HFFc6 (cell line): Measurements from ENCODE around the gene STOM. TPM values are rescaled to one million over a fixed set of nuclear protein-coding genes. Genes with fewer than 3 reads are reported as not detected.

Experiments used
- DNase-seq: peaks from one replicate; pipeline ENCODE4 v3.0.0-alpha.2; 2018
- H3K27ac Mint-ChIP-seq: 2 replicates; pipeline ENCODE4 v1.8.0; 2020; ENCODE audit warnings: mild to moderate bottlenecking, mixed read lengths
- H3K27me3 Mint-ChIP-seq: 2 replicates; pipeline ENCODE4 v1.8.0; 2021; ENCODE audit warnings: mild to moderate bottlenecking, moderate library complexity, mixed read lengths; ENCODE audit not compliant: insufficient read depth
- H3K36me3 Mint-ChIP-seq: 2 replicates; pipeline ENCODE4 v1.8.0; 2021; ENCODE audit warnings: low read depth, mixed read lengths
- H3K4me1 Mint-ChIP-seq: 2 replicates; pipeline ENCODE4 v1.8.0; 2020; ENCODE audit warnings: low read depth, mixed read lengths
- H3K4me3 Mint-ChIP-seq: 2 replicates; pipeline ENCODE4 v1.8.0; 2020; ENCODE audit warnings: mild to moderate bottlenecking, moderate library complexity, mixed read lengths
- H3K9me3 Mint-ChIP-seq: 2 replicates; pipeline ENCODE4 v1.8.0; 2020; ENCODE audit warnings: mild to moderate bottlenecking, mixed read lengths
- CTCF ChIP-seq: fragments of 200-600 bp; sonication (generic); IDR thresholded peaks from 2 replicates; pipeline ENCODE4 v1.5.0; 2021; ENCODE audit warnings: antibody characterized with exemption, mild to moderate bottlenecking
- total RNA-seq, 6 experiments: library from RNA; stranded (reverse); fragmentation: NEBNext Ultra II Directional; extraction: Animal tissue kit (Norgen Biotek cat#: 25700); gene quantifications; 2 replicates in 1 of 6; 3 replicates in 5 of 6; pipeline ENCODE4 v1.2.3, GENCODE V29; 2021

The STOM gene
- total RNA-seq, 6 experiments from 2014 or later: 85.4 to 151 (median 138) TPM

GRCh38 chr9:121331992-121332685 is 37.9 kb downstream of the STOM start:
- Mint-ChIP-seq H3K4me1 (peaks cover 43% of the 10 kb centered on the region), H3K9me3 (no peaks in the 10 kb centered on the region), H3K27ac (peak overlapping the region; percentile 76), H3K27me3 (peaks cover 14% of the 10 kb centered on the region), H3K4me3 (no peak overlapping the region; the same call in 1 of the 2 replicates), H3K36me3 (peaks cover 78% of the 10 kb centered on the region)
- DNase-seq: peak; percentile 57
- TF ChIP-seq CTCF: peak; percentile 73

- Mint-ChIP-seq H3K27ac (peak overlapping the region; percentile 76), H3K9me3 (no peaks in the 10 kb centered on the region), H3K36me3 (peaks cover 76% of the 10 kb centered on the region), H3K27me3 (peaks cover 14% of the 10 kb centered on the region), H3K4me1 (peaks cover 45% of the 10 kb centered on the region), H3K4me3 (no peak overlapping the region; the same call in 1 of the 2 replicates)
- DNase-seq: no peak
- no peak for TF ChIP-seq CTCF
Observed at GRCh38 chr9:121331549-121331948, 38.5 kb downstream of the STOM start.

- no peak for DNase-seq
- peaks cover 77% of the 10 kb centered on the region for H3K36me3 Mint-ChIP-seq
- no peaks in the 10 kb centered on the region for H3K9me3 Mint-ChIP-seq
- no peak for TF ChIP-seq CTCF
- peak overlapping the region; percentile 16; the same call in 1 of the 2 replicates for H3K27ac Mint-ChIP-seq
- H3K4me3 Mint-ChIP-seq: no peak overlapping the region
- peaks cover 54% of the 10 kb centered on the region for H3K4me1 Mint-ChIP-seq
- peaks cover 16% of the 10 kb centered on the region for H3K27me3 Mint-ChIP-seq
Observed at GRCh38 chr9:121328876-121329681, 41.0 kb downstream of the STOM start.

DNA sequence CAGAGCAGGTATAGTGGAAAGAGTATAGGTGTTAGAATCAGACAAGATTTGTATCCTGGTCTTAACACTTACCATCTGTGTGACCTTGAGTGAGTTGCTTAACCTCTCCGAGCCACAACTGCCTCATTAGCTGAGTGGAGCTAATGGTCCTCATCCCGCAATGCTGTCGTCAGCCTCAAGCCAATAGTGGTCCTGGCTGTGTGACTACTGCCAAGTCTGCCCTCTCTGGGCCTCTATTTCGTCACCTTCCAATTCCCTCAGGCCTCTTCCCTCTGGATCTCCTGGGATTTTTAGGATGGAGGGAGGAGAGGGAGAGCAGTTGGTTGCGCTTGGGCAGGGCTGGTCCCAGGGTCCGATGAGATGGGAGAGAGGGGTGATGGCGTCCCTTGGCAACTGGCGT is 41.6 kb downstream of the STOM start:
- no peaks in the 10 kb centered on the region for H3K9me3 Mint-ChIP-seq
- no peak for TF ChIP-seq CTCF
- H3K27ac Mint-ChIP-seq: peak overlapping the region; percentile 16; the same call in 1 of the 2 replicates
- no peak overlapping the region for H3K4me3 Mint-ChIP-seq
- no peak for DNase-seq
- peaks cover 78% of the 10 kb centered on the region for H3K36me3 Mint-ChIP-seq
- H3K27me3 Mint-ChIP-seq: peaks cover 16% of the 10 kb centered on the region
- peaks cover 54% of the 10 kb centered on the region for H3K4me1 Mint-ChIP-seq

DNA sequence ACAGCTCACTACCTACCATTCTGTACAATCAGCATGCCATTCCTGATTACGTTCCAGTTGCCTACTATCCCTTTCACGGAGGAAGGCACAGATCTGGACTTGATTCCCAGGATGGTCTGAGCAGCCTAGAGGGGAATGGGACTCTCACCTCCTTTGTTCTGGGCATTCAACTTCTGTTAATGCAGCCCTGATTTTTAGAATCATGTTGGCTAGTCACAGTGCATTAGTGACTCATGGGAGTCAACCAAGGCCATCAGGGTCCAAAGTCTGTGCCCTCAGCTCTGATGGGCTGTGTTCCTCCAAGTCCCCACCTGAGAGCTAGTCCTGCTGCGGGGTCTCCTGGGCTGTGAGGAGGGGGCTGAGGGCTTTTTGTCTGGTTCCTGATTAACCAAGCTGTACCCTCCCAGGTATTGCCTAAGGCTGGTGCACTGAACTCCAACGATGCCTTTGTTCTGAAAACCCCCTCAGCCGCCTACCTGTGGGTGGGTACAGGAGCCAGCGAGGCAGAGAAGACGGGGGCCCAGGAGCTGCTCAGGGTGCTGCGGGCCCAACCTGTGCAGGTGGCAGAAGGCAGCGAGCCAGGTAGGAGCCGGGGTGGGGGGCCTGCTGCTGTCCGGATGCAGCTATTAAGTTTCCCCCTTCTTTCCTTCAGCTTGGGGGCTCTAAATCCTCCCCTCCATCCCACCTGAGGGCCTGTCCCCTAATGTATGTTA is 43.0 kb downstream of the STOM start:
- no peak for DNase-seq
- Mint-ChIP-seq H3K27ac (peak overlapping the region; percentile 91), H3K4me1 (peaks cover 63% of the 10 kb centered on the region), H3K4me3 (no peak overlapping the region), H3K27me3 (peaks cover 13% of the 10 kb centered on the region), H3K36me3 (peaks cover 78% of the 10 kb centered on the region), H3K9me3 (peaks cover 3% of the 10 kb centered on the region)
- no peak for TF ChIP-seq CTCF
